HEK293T (cell line): ENCODE data around the gene HSPB7.

Experiments used
- ARNT ChIP-seq: fragments of 450-650 bp; IDR thresholded peaks from 2 replicates; pipeline ENCODE4 v1.6.1; 2017; ENCODE audit warnings: mild to moderate bottlenecking
- BHLHE40 ChIP-seq: fragments of 450-650 bp; IDR thresholded peaks from 2 replicates; pipeline ENCODE4 v1.6.1; 2016; ENCODE audit warnings: mild to moderate bottlenecking, moderate library complexity, borderline replicate concordance
- ELF4 ChIP-seq: fragments of 450-650 bp; IDR thresholded peaks from 2 replicates; pipeline ENCODE4 v1.6.1; 2017; ENCODE audit warnings: antibody characterized with exemption
- FOXA1 ChIP-seq: fragments of 450-650 bp; IDR thresholded peaks from 2 replicates; pipeline ENCODE4 v1.6.1; 2016; ENCODE audit warnings: mild to moderate bottlenecking
- HDGF ChIP-seq: fragments of 450-650 bp; IDR thresholded peaks from 2 replicates; pipeline ENCODE4 v1.6.1; 2017; ENCODE audit warnings: antibody characterized with exemption, borderline replicate concordance
- LEF1 ChIP-seq: fragments of 450-650 bp; IDR thresholded peaks from 2 replicates; pipeline ENCODE4 v1.6.1; 2017; ENCODE audit warnings: mild to moderate bottlenecking, borderline replicate concordance
- NFRKB ChIP-seq: fragments of 450-650 bp; IDR thresholded peaks from 2 replicates; pipeline ENCODE4 v1.6.1; 2016; ENCODE audit warnings: mild to moderate bottlenecking, moderate library complexity
- SP1 ChIP-seq: fragments of 450-650 bp; IDR thresholded peaks from 2 replicates; pipeline ENCODE4 v1.6.1; 2017
- SUZ12 ChIP-seq: fragments of 450-650 bp; IDR thresholded peaks from 2 replicates; pipeline ENCODE4 v1.6.1; 2016; ENCODE audit warnings: mild to moderate bottlenecking
- TARDBP ChIP-seq: fragments of 450-650 bp; IDR thresholded peaks from 2 replicates; pipeline ENCODE4 v1.6.1; 2016
- TF ChIP-seq, protein P1 (sequence below): fragments of 450-650 bp; IDR thresholded peaks from 2 replicates; pipeline ENCODE4 v1.6.1; 2016

DNA sequence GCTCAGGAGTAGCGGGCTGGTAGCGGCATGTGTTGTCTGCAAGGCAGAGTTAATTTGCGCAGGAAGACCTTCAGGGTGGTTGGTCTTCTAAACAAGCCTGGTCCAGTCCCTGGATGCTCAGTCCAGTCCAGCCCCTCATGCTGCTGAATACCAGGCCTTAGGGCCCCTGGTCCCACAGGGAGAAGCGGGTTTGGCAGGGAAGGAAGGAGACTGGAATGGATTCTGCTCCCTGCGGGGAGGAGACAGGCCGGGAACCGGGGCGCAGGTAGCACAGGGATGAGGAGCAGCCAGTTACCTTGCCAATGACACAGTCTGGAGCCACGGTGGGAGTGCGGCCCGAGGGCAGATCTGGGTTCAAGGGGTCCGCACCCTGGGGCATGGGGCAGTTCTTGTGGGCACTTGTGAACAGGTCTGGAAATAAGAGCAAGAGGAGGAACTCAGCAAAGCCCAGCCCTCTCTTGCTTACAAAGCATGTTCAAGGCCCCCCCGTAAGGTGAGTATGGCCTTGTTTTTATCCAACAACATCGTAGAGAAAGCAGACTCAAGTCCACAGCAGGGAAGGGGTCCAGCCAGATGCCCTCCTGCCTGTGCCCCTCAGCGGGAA, 45.5 kb upstream of the HSPB7 start:
- no peak for TF ChIP-seq NFRKB
- TF ChIP-seq SP1 = no peak
- TF ChIP-seq BHLHE40 = no peak
- TF ChIP-seq, protein P1, sequence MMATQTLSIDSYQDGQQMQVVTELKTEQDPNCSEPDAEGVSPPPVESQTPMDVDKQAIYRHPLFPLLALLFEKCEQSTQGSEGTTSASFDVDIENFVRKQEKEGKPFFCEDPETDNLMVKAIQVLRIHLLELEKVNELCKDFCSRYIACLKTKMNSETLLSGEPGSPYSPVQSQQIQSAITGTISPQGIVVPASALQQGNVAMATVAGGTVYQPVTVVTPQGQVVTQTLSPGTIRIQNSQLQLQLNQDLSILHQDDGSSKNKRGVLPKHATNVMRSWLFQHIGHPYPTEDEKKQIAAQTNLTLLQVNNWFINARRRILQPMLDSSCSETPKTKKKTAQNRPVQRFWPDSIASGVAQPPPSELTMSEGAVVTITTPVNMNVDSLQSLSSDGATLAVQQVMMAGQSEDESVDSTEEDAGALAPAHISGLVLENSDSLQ = no peak
- TF ChIP-seq SUZ12 = no peak
- no peak for TF ChIP-seq LEF1
- TF ChIP-seq ARNT = no peak
- no peak for TF ChIP-seq ELF4
- no peak for TF ChIP-seq HDGF
- TF ChIP-seq FOXA1 = no peak
- no peak for TF ChIP-seq TARDBP
